H1 (cell line): ENCODE data around the gene SLC1A2. TPM values are rescaled to one million over a fixed set of nuclear protein-coding genes. Genes with fewer than 3 reads are reported as not detected.

Source experiments
- CTCF ChIA-PET: fragments of 300-600 bp; sonication (Branson Sonifier 250); formaldehyde crosslinking; loops from one replicate; lab custom pipeline; 2021; ENCODE audit not compliant: partially characterized antibody; lab: Charles Lee
- POLR2A ChIA-PET: fragments of 300-600 bp; sonication (Branson Sonifier 250); formaldehyde crosslinking; loops from one replicate; lab custom pipeline; 2021; ENCODE audit warnings: inconsistent platforms; ENCODE audit not compliant: partially characterized antibody; lab: Charles Lee
- DNase-seq, 2 experiments: peaks; one replicate each; pipeline versions ENCODE4 v3.0.0 to v3.0.0-alpha.2; 2010 to 2022; ENCODE audit warnings: low spot score in 2 of 2, low read depth in 1 of 2, mixed read lengths in 1 of 2
- FAIRE-seq: peaks from 2 replicates; lab custom pipeline; 2011; peaks lifted over from hg19 to GRCh38; lab: Jason Lieb, UNC
- H2AFZ ChIP-seq: 2 replicates; pipeline ENCODE4 v1.8.1; 2012; ENCODE audit warnings: low read length, inconsistent platforms
- H2AK5ac ChIP-seq: 2 replicates; pipeline ENCODE4 v1.6.1; 2013; ENCODE audit warnings: low read depth, low read length
- H2BK120ac ChIP-seq: replicated peaks from 2 replicates; pipeline ENCODE3; 2013; ENCODE audit warnings: low read depth, low read length, inconsistent platforms
- H2BK12ac ChIP-seq: 2 replicates; pipeline ENCODE4 v1.6.1; 2013; ENCODE audit warnings: low read depth, low read length
- H2BK15ac ChIP-seq: 2 replicates; pipeline ENCODE4 v1.6.1; 2013; ENCODE audit warnings: low read length
- H2BK20ac ChIP-seq: 2 replicates; pipeline ENCODE4 v1.6.1; 2013; ENCODE audit warnings: low read length
- H2BK5ac ChIP-seq: 2 replicates; pipeline ENCODE4 v1.6.1; 2013; ENCODE audit warnings: low read depth, low read length
- H3K14ac ChIP-seq: 2 replicates; pipeline ENCODE4 v1.6.1; 2013; ENCODE audit warnings: inconsistent platforms; ENCODE audit not compliant: insufficient read length
- H3K18ac ChIP-seq: 2 replicates; pipeline ENCODE4 v1.6.1; 2013; ENCODE audit warnings: low read length; ENCODE audit errors: extremely low read depth
- H3K23ac ChIP-seq: 2 replicates; pipeline ENCODE4 v1.6.1; 2013; ENCODE audit warnings: inconsistent platforms; ENCODE audit not compliant: insufficient read length
- H3K23me2 ChIP-seq: 2 replicates; pipeline ENCODE4 v1.6.1; 2013; ENCODE audit warnings: low read depth, low read length
- H3K27ac ChIP-seq: 2 replicates; pipeline ENCODE4 v1.6.1; 2011; ENCODE audit warnings: low read depth, low read length, inconsistent platforms
- H3K27me3 ChIP-seq, 4 experiments: replicated peaks in 1 of 4; 1 replicate in 1 of 4; 2 replicates in 3 of 4; pipeline versions ENCODE4 v1.6.1 to v1.8.1; 2011 to 2013; ENCODE audit warnings: low read length in 3 of 4, mild to moderate bottlenecking in 3 of 4, inconsistent platforms in 2 of 4, mixed read lengths in 2 of 4, moderate library complexity in 1 of 4; ENCODE audit not compliant: control insufficient read depth in 3 of 4, insufficient read depth in 3 of 4; ENCODE audit errors: extremely low read depth in 1 of 4
- H3K36me3 ChIP-seq, 4 experiments: 2 replicates each; pipeline versions ENCODE4 v1.6.1 to v1.8.1; 2011 to 2013; ENCODE audit warnings: mild to moderate bottlenecking in 4 of 4, low read length in 3 of 4, moderate library complexity in 2 of 4, control low read depth in 1 of 4, inconsistent platforms in 1 of 4; ENCODE audit not compliant: insufficient read depth in 4 of 4, control insufficient read depth in 2 of 4
- H3K4ac ChIP-seq: replicated peaks from 2 replicates; pipeline ENCODE3; 2013; ENCODE audit warnings: low read length, low read depth, mixed read lengths, inconsistent platforms; ENCODE audit not compliant: insufficient read length
- H3K4me1 ChIP-seq, 4 experiments: replicated peaks in 1 of 4; 1 replicate in 1 of 4; 2 replicates in 3 of 4; pipeline versions ENCODE4 v1.6.1 to v1.8.1; 2011 to 2013; ENCODE audit warnings: low read length in 3 of 4, inconsistent platforms in 2 of 4, mixed read lengths in 1 of 4; ENCODE audit not compliant: insufficient read depth in 4 of 4, control insufficient read depth in 3 of 4
- H3K4me2 ChIP-seq, 2 experiments: 2 replicates each; pipeline versions ENCODE4 v1.6.1 to v1.8.1; 2011 to 2013; ENCODE audit warnings: low read depth in 2 of 2, low read length in 2 of 2, control low read depth in 1 of 2, inconsistent platforms in 1 of 2, mild to moderate bottlenecking in 1 of 2; ENCODE audit not compliant: insufficient read depth in 1 of 2
- H3K4me3 ChIP-seq, 4 experiments: fragments of 200-600, 300-600 bp in 1 of 4; sonication (generic), shearing (Covaris generic), sonication (Bioruptor Twin) in 1 of 4; 2 replicates each; pipeline versions ENCODE4 v1.5.1 to v1.8.1; 2011 to 2016; ENCODE audit warnings: low read length in 4 of 4, low read depth in 3 of 4, control low read depth in 2 of 4, inconsistent platforms in 2 of 4, mild to moderate bottlenecking in 2 of 4, mixed read lengths in 1 of 4, moderate library complexity in 1 of 4; ENCODE audit not compliant: insufficient read depth in 2 of 4; ENCODE audit errors: extremely low read depth in 1 of 4
- H3K56ac ChIP-seq: replicated peaks from 2 replicates; pipeline ENCODE3; 2013; ENCODE audit warnings: low read depth, mild to moderate bottlenecking, mixed read lengths, low read length, inconsistent platforms; ENCODE audit not compliant: insufficient read length
- H3K79me1 ChIP-seq: 2 replicates; pipeline ENCODE4 v1.6.1; 2013; ENCODE audit warnings: low read depth, low read length, control low read depth
- H3K79me2 ChIP-seq, 2 experiments: 2 replicates each; pipeline versions ENCODE4 v1.6.1 to v1.8.1; 2012 to 2013; ENCODE audit warnings: low read length in 2 of 2, mild to moderate bottlenecking in 2 of 2, inconsistent platforms in 1 of 2; ENCODE audit not compliant: insufficient read depth in 2 of 2, control insufficient read depth in 1 of 2
- H3K9ac ChIP-seq, 4 experiments: replicated peaks in 1 of 4; 1 replicate in 1 of 4; 2 replicates in 3 of 4; pipeline versions ENCODE4 v1.6.1 to v1.8.1; 2011 to 2013; ENCODE audit warnings: low read depth in 3 of 4, low read length in 3 of 4, control low read depth in 2 of 4, mild to moderate bottlenecking in 2 of 4, moderate library complexity in 2 of 4, inconsistent platforms in 1 of 4; ENCODE audit errors: extremely low read depth in 1 of 4
- H3K9me3 ChIP-seq, 2 experiments: 2 replicates each; pipeline versions ENCODE4 v1.6.1 to v1.8.1; 2012 to 2013; ENCODE audit warnings: mild to moderate bottlenecking in 2 of 2, moderate library complexity in 2 of 2, control low read depth in 1 of 2, inconsistent platforms in 1 of 2, low read depth in 1 of 2, low read length in 1 of 2, mixed read lengths in 1 of 2; ENCODE audit not compliant: insufficient read depth in 2 of 2
- H4K20me1 ChIP-seq, 2 experiments: replicated peaks in 1 of 2; 2 replicates each; pipeline versions ENCODE3 to v1.8.1; 2011 to 2013; ENCODE audit warnings: inconsistent platforms in 2 of 2, low read length in 2 of 2, mild to moderate bottlenecking in 1 of 2; ENCODE audit not compliant: insufficient read depth in 2 of 2, control insufficient read depth in 1 of 2
- H4K5ac ChIP-seq: 2 replicates; pipeline ENCODE4 v1.6.1; 2013; ENCODE audit warnings: low read length, low read depth, mixed read lengths, inconsistent platforms; ENCODE audit not compliant: insufficient read length
- H4K8ac ChIP-seq: 2 replicates; pipeline ENCODE4 v1.8.0; 2013; ENCODE audit warnings: mild to moderate bottlenecking, moderate library complexity, low read length, inconsistent platforms; ENCODE audit not compliant: insufficient read depth; ENCODE audit errors: extremely low read depth
- H4K91ac ChIP-seq: replicated peaks from 2 replicates; pipeline ENCODE3; 2013; ENCODE audit warnings: low read length, mixed read lengths, inconsistent platforms; ENCODE audit not compliant: insufficient read length
- BACH1 ChIP-seq: IDR thresholded peaks from 2 replicates; pipeline ENCODE4 v1.6.1; 2012; ENCODE audit warnings: low read length, improper control_type of control experiment
- HDAC2 ChIP-seq, 2 experiments: fragments of 300-600 bp in 1 of 2; sonication (generic) in 1 of 2; IDR thresholded peaks; 2 replicates each; pipeline ENCODE4 v1.6.1; 2011 to 2012; ENCODE audit warnings: low read depth in 2 of 2, low read length in 2 of 2, mild to moderate bottlenecking in 2 of 2, moderate library complexity in 2 of 2, borderline replicate concordance in 1 of 2, inconsistent platforms in 1 of 2
- SIN3A ChIP-seq, 2 experiments: IDR thresholded peaks in 1 of 2; conservative IDR thresholded peaks in 1 of 2; 2 replicates each; pipeline ENCODE4 v1.6.1; 2011 to 2012; ENCODE audit warnings: low read length in 2 of 2, improper control_type of control experiment in 1 of 2, low read depth in 1 of 2, mild to moderate bottlenecking in 1 of 2
- WGBS, 2 experiments: shearing (Covaris generic) in 1 of 2; methylation state at CpG; one replicate each; pipeline versions ENCODE4 v1.1.6 to v1.1.7; 2013 to 2015; ENCODE audit warnings: low lambda C conversion rate in 2 of 2, mixed read lengths in 2 of 2, inconsistent platforms in 1 of 2, low coverage in 1 of 2, missing lambda C conversion rate in 1 of 2; ENCODE audit not compliant: insufficient replicate concordance in 2 of 2, insufficient coverage in 1 of 2, insufficient read length in 1 of 2; ENCODE audit errors: extremely low coverage in 1 of 2, missing lambda C conversion rate in 1 of 2; 5-methylcytosine and 5-hydroxymethylcytosine counted together
- polyA plus RNA-seq, 7 experiments: library from polyadenylated mRNA; depleted of rRNA in 3 of 7; stranded (reverse) in 5 of 7; unstranded in 2 of 7; fragments of >200 nt in 5 of 7; fragments of 200-250 nt in 2 of 7; gene quantifications; 1 replicate in 5 of 7; 2 replicates in 1 of 7; 4 replicates in 1 of 7; pipeline versions ENCODE4 v1.2.1 to v1.2.3, GENCODE V29; 2011 to 2013; ENCODE audit warnings: missing spikeins in 2 of 7, mixed read lengths in 2 of 7
- total RNA-seq: library from RNA; stranded (reverse); fragmentation: NEBNext Ultra II Directional; extraction: Animal tissue kit (Norgen Biotek cat#: 25700); gene quantifications from 2 replicates; pipeline ENCODE4 v1.2.1, GENCODE V29; 2021

The SLC1A2 gene
- total and polyA plus RNA-seq, 2 of the 8 experiments (the other 6 are each of a cell fraction or from before 2014, with no cell fraction given) = 0.57 to 1.2 TPM

DNA sequence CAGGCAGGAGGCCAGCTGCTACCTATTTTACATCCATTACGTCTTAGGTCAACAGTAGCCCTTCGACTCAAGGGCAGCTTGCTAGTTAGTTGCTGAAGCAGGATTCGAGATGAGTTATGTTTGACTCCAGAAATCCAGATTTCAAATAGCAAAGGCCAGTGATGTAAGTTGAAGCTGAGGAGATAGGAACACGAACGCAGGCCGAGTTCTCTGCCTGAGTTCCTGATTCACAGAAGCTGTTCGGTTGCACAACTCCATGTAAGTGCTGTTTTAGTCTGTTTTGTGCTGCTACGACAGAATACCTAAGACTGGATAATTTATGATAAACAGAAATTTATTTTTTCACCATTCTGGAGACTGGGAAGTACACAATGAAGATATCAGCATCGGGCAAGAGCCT lies 111.2 kb downstream of the SLC1A2 start:
- Histone ChIP-seq H4K5ac (no peak overlapping the region), H3K4ac (no peak overlapping the region), H3K4me2 (no peak overlapping the region), H2AK5ac (no peak overlapping the region), H2AFZ (no peak overlapping the region), H3K27ac (no peak overlapping the region), H4K8ac (no peak overlapping the region), H2BK120ac (no peak overlapping the region), H3K18ac (no peak overlapping the region), H2BK15ac (no peak overlapping the region), H3K14ac (no peak overlapping the region), H3K4me3 (no peak overlapping the region), H2BK20ac (no peak overlapping the region), H4K91ac (no peak overlapping the region), H2BK12ac (no peak overlapping the region), H3K79me1 (no peaks in the 10 kb centered on the region), H3K56ac (no peak overlapping the region), H3K79me2 (no peaks in the 10 kb centered on the region), H3K23me2 (no peaks in the 10 kb centered on the region), H3K9me3 (no peaks in the 10 kb centered on the region), H3K27me3 (no peaks in the 10 kb centered on the region), H2BK5ac (no peak overlapping the region), H3K9ac (no peak overlapping the region), H4K20me1 (no peaks in the 10 kb centered on the region), H3K4me1 (peaks cover 0 to 2% (median 0%) of the 10 kb centered on the region in 4 experiments; a peak in 1 of 7 replicates), H3K36me3 (no peaks in the 10 kb centered on the region), H3K23ac (no peak overlapping the region)
- CTCF ChIA-PET = interaction anchor here (1.3 to 2.4 kb wide), 6 partner anchors 12 to 382 kb away, joined by 3 to 8 read pairs (median 4); no protein-coding TSS in a partner anchor
- FAIRE-seq = no peak
- 87% methylated on average over 9 of the region's 9 CpGs; no CpG with 5 or more reads in 1 of the 2 experiments for WGBS, 2 experiments
- no peak for DNase-seq
- POLR2A ChIA-PET = no interaction called here
- TF ChIP-seq SIN3A (conservative IDR thresholded peaks at IDR 0.05 in 1 of 2, IDR thresholded peaks at IDR 0.05 in 1 of 2; ENCODE audit: low read depth in 1 of 2, low read length in 2 of 2) (no peak), HDAC2 (IDR thresholded peaks at IDR 0.05; ENCODE audit: borderline replicate concordance in 1 of 2, low read depth in 2 of 2, low read length in 2 of 2) (no peak), BACH1 (no peak)
